ENCODE measurements around the gene NOTO.

GRCh38 chr2:73217826-73218225, 15.5 kb downstream of the NOTO start:
- TF ChIP-seq FOXK2 (IDR thresholded peaks at IDR 0.05) (no peak), FOXM1 (IDR thresholded peaks at IDR 0.05; ENCODE audit: borderline replicate concordance) (no peak), SUZ12 (IDR thresholded peaks at IDR 0.05) (no peak), L3MBTL2 (conservative IDR thresholded peaks at IDR 0.05) (no peak), ZNF384 (IDR thresholded peaks at IDR 0.05) (no peak), TARDBP (IDR thresholded peaks at IDR 0.05) (no peak), ARNT (IDR thresholded peaks at IDR 0.05) (no peak), SP1 (IDR thresholded peaks at IDR 0.05) (no peak), BHLHE40 (IDR thresholded peaks at IDR 0.05; ENCODE audit: borderline replicate concordance) (no peak), NFRKB (IDR thresholded peaks at IDR 0.05) (no peak), PKNOX1 (IDR thresholded peaks at IDR 0.05) (no peak), ELF4 (IDR thresholded peaks at IDR 0.05) (no peak), FOXA1 (IDR thresholded peaks at IDR 0.05) (no peak)

All from HEK293T (cell line).